GM19023 (cell line): ENCODE measurements around the gene ZNF768.

Experiments used
- ATAC-seq: cut with Tn5 transposase; IDR thresholded peaks from one replicate; pipeline ENCODE4 v1.9.1; 2021; ENCODE audit warnings: mild to moderate bottlenecking, moderate library complexity; ENCODE audit not compliant: unreplicated experiment

Gene ZNF768

DNA sequence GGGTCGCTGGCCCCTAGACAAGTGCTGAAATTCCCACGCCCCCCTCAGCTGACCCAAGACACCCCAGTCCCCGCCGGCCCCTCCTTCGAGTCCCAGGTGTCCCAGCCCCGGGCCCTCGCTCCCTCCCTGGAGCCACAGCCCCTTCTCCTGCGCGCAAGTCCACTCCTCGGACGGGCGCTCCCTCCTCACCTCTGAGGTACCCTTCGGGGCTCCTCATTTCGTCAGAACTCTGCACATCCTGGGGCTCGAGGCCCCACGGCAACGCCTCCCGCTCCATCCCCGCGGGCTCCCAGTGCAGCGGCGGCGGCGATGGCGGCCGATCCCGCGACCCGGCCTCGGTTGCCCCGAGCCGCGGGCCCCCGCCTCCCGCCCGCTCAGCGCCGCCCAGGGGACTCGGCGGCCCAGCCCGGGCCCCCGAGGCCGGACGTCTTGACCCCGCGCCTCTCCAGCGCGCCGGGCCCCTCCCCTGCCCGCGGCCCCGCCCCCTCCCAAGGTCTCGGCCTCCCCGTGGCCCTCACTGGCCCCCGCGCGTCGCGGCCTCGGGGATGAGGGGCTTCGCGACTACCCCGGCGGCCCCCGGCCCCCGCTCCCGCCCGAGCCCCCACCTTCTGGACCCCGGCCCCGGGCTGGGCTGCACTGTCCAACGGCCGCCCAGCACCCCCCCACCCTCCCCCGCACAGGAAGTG, at the start of gene ZNF768:
Gene ZNF768, minus strand, starts transcription at position 430 of the 686 bp plus-strand sequence. Its CDS starts 153 bp downstream, at position 277.
- ATAC-seq, result peak; percentile 24

GRCh38 chr16:30574678-30575077, 48.3 kb upstream of the ZNF768 start:
- no peak for ATAC-seq

DNA sequence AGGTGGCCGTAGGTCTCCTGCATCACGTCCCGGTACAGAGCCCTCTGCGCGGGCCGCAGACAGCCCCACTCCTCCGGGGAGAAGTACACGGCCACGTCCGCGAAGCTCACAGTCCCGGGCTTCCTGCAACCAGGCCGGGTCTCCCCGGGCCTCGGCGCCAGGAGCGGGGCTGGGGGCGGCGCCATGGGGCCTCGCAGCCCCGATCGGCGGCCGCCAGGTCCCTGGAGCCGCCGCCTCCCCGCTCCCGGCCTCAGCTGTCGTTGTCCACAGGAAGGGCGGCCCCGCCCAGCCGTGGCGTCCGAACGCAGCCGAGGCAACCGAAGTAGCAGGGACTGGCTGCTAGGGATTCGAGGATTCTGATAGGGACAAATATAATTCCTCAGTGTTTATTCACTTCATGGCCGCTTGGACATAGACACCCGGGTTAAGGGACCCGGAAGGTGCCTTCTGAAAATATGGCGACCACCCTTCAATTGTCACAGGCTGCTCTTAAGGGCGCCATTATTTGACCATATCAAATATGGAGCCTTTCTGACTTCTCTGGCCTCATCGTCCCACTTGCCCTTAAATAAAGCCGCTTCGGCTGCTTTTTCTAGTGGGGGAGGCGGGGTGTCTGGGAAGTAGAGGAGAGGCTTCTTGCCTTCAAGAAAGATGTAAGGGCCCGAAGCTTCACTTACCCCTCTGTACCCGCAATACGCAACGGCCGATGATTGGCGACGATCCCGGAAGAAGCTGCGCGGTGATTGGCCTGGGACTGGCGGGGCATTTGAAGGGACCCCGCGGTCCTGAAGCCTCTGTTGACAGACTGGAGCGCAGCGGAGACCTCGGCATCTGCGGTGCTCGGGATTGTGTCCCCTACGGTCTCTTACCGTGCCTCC, 45.3 kb upstream of the ZNF768 start, which contains the start of gene ZNF688:
Gene ZNF688, minus strand, starts transcription at position 270 of the 878 bp plus-strand sequence. Its CDS starts 85 bp downstream, at position 185.
- ATAC-seq, result peak; percentile 77

DNA sequence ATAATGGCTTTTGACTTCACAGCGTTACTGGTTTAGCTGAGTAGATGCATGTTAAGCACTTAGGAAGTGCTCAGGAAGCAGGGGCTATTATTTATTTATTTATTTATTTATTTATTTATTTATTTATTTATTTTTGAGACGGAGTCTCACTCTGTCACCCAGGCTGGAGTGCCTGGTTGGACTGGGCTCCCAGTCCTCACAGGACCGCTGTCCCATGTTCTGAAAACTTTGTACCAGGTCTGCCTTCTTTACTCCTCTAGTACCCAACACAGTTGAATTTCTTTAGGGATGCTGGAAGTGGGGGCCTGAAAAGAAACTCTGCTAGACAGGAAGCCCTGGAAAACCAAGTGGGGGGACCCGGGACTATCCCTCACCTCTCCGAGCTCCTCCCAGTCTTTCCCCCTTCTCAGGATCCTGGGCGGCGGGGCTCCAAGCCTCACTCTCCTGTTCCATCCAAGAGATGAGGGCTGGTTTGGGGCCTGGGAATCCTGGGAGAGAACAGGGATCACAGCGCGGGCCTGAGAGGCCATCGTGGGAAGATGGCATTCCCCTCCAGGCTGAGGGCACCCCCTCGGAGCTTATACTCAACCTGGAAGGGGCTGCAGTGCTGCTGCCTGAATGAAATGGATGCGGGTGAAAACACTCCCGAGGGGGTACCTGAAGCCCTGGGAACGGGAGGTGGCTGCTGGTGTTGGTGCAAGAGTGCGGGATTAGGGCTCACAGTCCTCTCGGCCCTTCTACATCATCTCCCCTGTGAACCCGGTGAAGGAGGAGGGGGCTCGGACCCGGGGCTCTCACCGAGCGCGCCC, 44.5 kb upstream of the ZNF768 start:
- ATAC-seq, result no peak

- ATAC-seq, result no peak
Measured at GRCh38 chr16:30569746-30570635, 43.6 kb upstream of the ZNF768 start.

DNA sequence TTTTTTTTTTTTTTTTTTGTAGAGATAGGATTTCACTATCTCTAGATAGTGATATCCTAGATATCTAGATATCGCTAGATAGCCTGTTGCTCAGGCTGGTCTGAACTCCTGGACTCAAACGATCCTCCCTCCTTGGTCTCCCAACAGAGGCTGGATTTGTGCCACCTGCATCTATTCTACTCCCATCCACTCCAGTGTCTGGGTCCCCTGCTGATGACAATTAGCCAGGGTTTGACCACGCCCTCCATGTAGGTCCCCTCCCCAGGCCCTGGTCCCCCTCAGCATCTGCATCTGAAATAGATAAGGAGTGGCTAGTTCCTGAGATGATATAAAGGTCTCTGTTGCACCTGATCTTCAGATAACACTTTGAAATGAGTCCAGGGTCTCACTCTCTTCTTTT, 42.9 kb upstream of the ZNF768 start:
- no peak for ATAC-seq

- ATAC-seq, result no peak
Measured at GRCh38 chr16:30567991-30568638, 41.7 kb upstream of the ZNF768 start.

DNA sequence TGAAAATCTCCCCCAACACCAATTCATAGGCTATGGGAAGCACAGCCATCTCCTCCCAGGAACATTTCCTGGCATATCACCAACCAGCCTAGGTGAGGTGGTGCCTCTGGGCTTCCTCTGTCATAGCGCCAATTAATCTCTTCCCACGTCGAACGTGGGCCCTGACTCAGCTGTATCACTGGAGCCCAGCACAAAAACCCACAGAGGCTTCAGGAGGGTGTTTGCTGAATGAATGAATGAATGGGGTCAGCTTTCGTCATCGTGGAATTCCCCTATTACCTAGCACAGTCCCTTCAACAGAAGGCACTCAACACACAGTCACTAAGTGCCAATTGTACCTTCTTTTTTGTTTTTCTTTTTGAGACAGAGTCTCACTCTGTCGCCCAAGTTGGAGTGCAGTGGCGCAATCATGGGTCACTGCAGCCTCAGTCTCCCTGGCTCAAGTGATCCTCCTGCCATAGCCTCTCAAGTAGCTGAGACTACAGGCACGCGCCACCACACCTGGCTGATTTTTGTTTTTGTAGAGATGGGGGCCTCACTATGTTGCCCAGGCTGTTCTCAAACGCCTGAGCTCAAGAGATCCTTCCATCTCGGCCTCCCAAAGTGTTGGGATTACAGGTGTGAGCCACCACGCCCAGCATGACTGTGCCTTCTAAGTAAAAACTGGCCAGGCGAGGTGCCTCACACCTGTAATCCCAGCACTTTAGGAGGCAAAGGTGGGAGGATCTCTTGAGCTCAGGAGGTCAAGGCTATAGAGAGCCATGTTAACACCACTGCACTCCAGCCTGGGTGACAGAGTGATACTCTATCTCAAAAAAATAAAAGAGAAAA, 41.0 kb upstream of the ZNF768 start:
- no peak for ATAC-seq

DNA sequence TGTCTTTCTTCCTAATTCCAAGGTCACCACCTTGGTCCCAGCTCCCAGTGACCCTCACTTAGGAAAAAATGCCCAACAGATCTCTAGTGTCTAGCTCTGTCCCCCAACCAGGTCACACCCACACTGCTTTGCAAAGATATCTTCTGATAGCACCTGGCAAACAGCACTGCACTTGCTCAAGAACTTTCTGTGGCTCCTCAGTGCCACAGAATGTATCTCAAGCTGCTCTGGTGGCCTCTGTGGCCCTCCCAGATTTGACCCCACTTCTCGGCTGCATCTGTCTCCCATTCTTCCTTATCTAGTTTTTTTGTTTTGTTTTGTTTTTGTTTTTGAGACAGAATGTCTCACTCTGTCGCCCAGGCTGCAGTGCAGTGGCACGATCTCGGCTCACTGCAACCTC, 40.2 kb upstream of the ZNF768 start:
- no peak for ATAC-seq

GRCh38 chr16:30565984-30566383, 39.6 kb upstream of the ZNF768 start:
- no peak for ATAC-seq

DNA sequence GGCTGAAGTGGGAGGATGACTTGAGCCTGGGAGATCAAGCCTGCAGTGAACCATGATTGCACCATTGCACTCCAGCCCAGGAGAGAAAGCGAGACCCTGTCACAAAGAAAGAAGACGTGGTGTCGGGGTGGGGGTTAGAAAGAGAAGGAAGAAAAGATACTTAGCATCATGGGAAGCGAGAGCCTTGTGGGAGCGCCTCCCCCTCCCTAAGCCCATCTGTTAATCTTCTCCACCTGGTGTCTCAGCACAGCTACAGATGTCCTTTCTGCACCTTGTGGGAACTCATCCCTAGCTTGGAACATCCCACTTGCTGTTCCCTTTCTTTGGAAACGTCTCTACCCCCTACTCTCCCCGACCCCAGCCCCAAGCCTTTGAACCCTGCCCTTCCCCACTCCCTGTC, 39.2 kb upstream of the ZNF768 start:
- no peak for ATAC-seq

GRCh38 chr16:30562021-30562420, 35.7 kb upstream of the ZNF768 start:
- ATAC-seq, result no peak

DNA sequence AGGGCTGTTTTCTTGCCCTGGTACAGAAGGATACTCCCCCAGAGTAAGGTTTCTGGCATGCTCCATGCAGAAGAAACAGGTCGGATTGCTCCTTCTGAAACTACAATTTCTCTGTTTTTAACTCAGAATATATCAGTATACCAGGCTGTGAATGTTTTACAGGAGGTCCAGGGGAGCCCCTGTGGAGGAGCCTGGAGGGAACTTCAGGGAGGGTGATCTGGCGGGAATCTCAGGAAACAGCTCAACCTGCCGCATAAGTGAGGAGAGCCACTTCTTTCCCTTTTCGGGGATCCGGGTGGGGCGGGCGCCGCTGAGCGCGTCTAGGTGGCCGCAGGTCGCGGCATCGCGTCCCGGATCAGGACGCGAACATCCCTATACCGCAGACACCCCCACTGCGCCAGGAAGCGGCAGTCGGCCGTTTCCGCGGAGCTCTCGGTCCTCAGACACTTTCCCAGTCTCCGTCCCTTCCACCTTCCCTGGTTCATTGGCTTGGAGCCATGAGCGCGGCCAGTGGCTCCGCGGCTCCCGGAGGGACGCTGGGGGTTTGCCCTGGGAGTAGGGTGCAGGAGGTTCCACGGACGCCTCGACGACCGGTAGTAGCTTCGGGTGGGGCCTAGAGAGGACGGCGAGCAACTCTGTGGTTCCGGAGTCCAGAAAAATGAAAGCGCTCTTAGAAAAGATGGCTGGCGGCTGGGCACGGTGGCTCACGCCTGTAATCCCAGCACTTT, 34.9 kb upstream of the ZNF768 start:
- no peak for ATAC-seq

DNA sequence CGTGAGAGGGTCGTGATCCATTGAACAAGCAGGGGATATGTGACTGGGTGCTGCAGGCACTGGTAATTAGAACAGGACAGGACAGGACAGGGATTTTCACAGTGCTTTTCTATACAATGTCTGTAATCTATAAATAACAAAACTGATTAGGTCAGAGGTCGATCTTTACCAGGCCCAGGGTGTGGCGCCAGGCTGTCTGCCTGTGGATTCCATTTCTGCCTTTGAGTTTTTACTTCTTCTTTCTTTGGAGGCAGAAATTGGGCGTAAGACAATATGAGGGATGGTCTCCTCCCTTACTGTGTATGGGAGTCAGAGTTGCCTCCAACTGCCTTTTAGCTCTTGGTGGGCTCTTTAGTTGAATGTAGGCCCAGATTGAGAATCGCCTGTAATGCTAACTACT, 33.3 kb upstream of the ZNF768 start:
- no peak for ATAC-seq

- no peak for ATAC-seq
Measured at GRCh38 chr16:30558789-30559377, 32.5 kb upstream of the ZNF768 start.

GRCh38 chr16:30557957-30558788, 31.8 kb upstream of the ZNF768 start, which contains the start of gene ZNF764:
Gene ZNF764, minus strand, starts transcription at chr16:30558374. Its CDS starts 192 bp downstream, at chr16:30558182.
- peak; percentile 88 for ATAC-seq

- peak; percentile 4 for ATAC-seq
Measured at GRCh38 chr16:30557707-30557956, 31.3 kb upstream of the ZNF768 start.
